ENCODE results near the gene NCKAP5. TPM values are rescaled to one million over a fixed set of nuclear protein-coding genes. Genes with fewer than 3 reads are reported as not detected.

The NCKAP5 gene
- total and polyA plus RNA-seq, 2 donors = 1.9 to 2.0 TPM

DNA sequence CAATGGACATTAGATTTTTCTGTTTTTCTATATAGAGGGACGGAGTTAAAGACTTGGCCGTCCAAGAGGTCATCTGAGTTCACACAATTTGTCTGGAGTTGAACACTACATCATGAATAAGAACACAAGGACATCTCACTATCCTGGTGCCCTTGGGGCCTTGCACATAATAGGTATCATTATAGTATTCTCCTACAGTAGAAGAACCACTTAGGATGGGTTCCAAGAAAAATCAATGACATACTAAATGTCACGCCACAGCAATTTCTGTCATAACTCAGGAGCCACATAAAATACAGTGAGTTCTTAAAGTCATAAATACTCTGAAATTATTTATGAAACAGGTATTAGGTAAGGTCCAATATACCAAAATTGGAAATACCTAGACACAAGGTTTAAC lies 154.4 kb downstream of the NCKAP5 start:
- no peaks in the 10 kb centered on the region for H3K27me3 ChIP-seq (ENCODE audit: control insufficient read depth in 2 of 2, insufficient read depth in 1 of 2, low read length in 1 of 2)
- H3K4me3 ChIP-seq (ENCODE audit: low read length in 2 of 2) = no peak overlapping the region
- H3K9me3 ChIP-seq (ENCODE audit: control insufficient read depth in 2 of 2, insufficient read depth in 1 of 2, low read length in 1 of 2) = no peaks in the 10 kb centered on the region
- no peak for DNase-seq (ENCODE audit: low read depth in 6 of 9, low spot score in 9 of 9)
- H3K27ac ChIP-seq (ENCODE audit: low read depth in 1 of 2, low read length in 1 of 2) = no peak overlapping the region
- no peaks in the 10 kb centered on the region for H3K36me3 ChIP-seq (ENCODE audit: control insufficient read depth in 2 of 2, insufficient read depth in 2 of 2, low read length in 1 of 2)
- H3K4me1 ChIP-seq (ENCODE audit: control insufficient read depth in 2 of 2, insufficient read depth in 2 of 2, low read length in 2 of 2) = no peaks in the 10 kb centered on the region
- WGBS = 96% methylated on average over 3 of the region's 3 CpGs

DNA sequence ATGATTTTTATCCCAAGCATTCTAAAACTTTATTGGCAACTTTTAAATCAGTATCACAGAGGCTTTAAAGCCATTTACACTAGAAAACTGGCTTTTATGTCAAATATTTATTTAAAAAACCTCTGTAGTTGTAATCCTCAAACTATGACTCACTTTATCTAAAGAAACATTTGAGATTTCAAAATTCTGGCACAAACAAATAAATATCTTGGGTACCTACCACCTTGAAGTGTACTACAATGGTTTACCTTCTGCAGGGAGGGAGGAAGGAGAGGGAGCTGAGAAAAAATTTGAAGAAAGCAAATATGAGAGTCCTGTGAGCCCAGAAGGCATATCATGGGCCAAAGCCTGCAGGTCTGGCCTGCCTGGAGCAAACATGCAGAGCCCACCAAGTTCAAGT lies 155.6 kb downstream of the NCKAP5 start:
- Histone ChIP-seq H3K36me3 (ENCODE audit: control insufficient read depth in 2 of 2, insufficient read depth in 2 of 2, low read length in 1 of 2) (no peaks in the 10 kb centered on the region), H3K27me3 (ENCODE audit: control insufficient read depth in 2 of 2, insufficient read depth in 1 of 2, low read length in 1 of 2) (no peaks in the 10 kb centered on the region), H3K4me3 (ENCODE audit: low read length in 2 of 2) (no peak overlapping the region), H3K27ac (ENCODE audit: low read depth in 1 of 2, low read length in 1 of 2) (no peak overlapping the region), H3K9me3 (ENCODE audit: control insufficient read depth in 2 of 2, insufficient read depth in 1 of 2, low read length in 1 of 2) (no peaks in the 10 kb centered on the region), H3K4me1 (ENCODE audit: control insufficient read depth in 2 of 2, insufficient read depth in 2 of 2, low read length in 2 of 2) (no peaks in the 10 kb centered on the region)
- DNase-seq (ENCODE audit: low read depth in 6 of 9, low spot score in 9 of 9) = no peak

DNA sequence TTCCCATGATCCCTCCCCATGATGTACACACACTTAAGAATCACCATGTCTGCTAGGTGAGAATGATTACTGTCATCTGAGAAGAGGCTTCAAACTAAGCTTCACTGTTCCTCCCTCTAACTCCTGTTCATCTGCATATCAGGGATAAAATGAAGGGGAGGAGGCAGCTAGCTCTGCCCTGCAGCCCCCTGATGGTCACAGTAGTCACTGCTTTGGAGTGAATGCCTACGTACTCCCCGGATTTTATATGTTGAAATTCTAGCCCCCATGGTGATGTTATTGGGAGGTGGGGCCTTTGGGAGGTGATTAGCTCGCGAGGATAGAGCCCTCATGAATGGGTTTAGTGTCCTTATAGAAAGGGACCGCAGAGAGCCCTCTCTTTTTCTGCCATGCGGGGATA lies 156.4 kb downstream of the NCKAP5 start:
- Histone ChIP-seq H3K9me3 (ENCODE audit: control insufficient read depth in 2 of 2, insufficient read depth in 1 of 2, low read length in 1 of 2) (no peaks in the 10 kb centered on the region), H3K27ac (ENCODE audit: low read depth in 1 of 2, low read length in 1 of 2) (no peak overlapping the region), H3K27me3 (ENCODE audit: control insufficient read depth in 2 of 2, insufficient read depth in 1 of 2, low read length in 1 of 2) (no peaks in the 10 kb centered on the region), H3K4me1 (ENCODE audit: control insufficient read depth in 2 of 2, insufficient read depth in 2 of 2, low read length in 2 of 2) (no peaks in the 10 kb centered on the region), H3K4me3 (ENCODE audit: low read length in 2 of 2) (no peak overlapping the region), H3K36me3 (ENCODE audit: control insufficient read depth in 2 of 2, insufficient read depth in 2 of 2, low read length in 1 of 2) (no peaks in the 10 kb centered on the region)
- whole genome bisulfite sequencing = 72% methylated on average over 6 of the region's 6 CpGs
- no peak for DNase-seq (ENCODE audit: low read depth in 6 of 9, low spot score in 9 of 9)

DNA sequence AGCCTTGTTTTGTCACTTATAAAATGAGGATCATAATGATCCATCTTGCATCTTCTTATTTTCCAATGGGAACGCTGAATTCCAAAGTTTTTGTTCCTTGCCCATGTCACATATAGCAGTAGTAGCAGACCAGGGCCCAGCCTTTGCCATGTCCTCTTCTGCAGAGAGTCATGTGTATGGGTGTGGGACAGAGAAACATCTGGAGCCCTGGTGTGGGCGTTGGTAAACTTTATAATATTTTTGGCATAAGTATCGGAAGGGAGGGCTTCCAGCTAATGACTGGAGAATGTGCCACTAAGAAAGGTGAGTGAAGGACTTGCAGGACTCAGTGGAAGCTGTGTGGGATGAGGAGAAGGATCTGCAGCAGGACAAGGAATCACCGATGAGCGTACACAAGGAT lies 157.2 kb downstream of the NCKAP5 start:
- DNase-seq (ENCODE audit: low read depth in 6 of 9, low spot score in 9 of 9) = no peak
- no peaks in the 10 kb centered on the region for H3K4me1 ChIP-seq (ENCODE audit: control insufficient read depth in 2 of 2, insufficient read depth in 2 of 2, low read length in 2 of 2)
- WGBS = 96% methylated on average over 5 of the region's 5 CpGs

DNA sequence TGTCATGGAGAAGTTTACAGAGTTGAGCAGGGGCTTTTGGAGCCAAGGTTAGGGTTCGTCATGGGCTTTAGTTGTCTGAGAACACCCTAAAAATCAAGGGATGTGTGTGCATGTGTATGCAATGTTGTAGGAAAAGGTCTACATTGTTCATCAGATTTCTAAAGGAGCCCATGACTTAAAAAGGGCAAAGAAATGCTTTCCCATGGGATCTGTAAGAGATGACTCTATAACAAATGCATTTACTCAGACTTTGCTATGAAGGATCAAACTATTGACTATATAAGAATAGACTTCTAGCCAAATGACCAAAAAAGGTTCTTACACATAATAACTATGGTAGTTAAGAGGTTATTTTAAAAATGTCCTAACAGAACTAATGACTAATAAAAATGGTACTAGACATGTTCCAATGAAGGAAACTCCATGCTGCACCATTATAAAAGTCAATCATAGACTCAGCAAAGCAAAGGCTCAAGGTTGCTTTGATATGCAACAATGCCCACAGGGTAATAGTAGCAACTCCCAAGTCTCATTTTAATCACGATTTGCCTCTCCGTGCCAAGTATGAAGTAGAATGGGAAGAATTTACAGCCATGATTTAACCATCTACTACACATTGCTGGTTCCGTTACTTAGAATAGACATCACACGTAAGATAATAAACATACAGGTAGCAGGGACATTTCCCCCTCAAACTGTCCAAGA lies 158.5 kb downstream of the NCKAP5 start:
- H3K27me3 ChIP-seq (ENCODE audit: control insufficient read depth in 2 of 2, insufficient read depth in 1 of 2, low read length in 1 of 2) = no peaks in the 10 kb centered on the region
- 96% methylated on average over 5 of the region's 5 CpGs for WGBS

More for the DNA sequence above, 157.2 kb downstream of the NCKAP5 start:
- no peaks in the 10 kb centered on the region for H3K36me3 ChIP-seq (ENCODE audit: control insufficient read depth in 2 of 2, insufficient read depth in 2 of 2, low read length in 1 of 2)
- H3K27ac ChIP-seq (ENCODE audit: low read depth in 1 of 2, low read length in 1 of 2) = no peak overlapping the region
- no peaks in the 10 kb centered on the region for H3K9me3 ChIP-seq (ENCODE audit: control insufficient read depth in 2 of 2, insufficient read depth in 1 of 2, low read length in 1 of 2)
- no peak overlapping the region for H3K4me3 ChIP-seq (ENCODE audit: low read length in 2 of 2)
- no peaks in the 10 kb centered on the region for H3K27me3 ChIP-seq (ENCODE audit: control insufficient read depth in 2 of 2, insufficient read depth in 1 of 2, low read length in 1 of 2)

DNA sequence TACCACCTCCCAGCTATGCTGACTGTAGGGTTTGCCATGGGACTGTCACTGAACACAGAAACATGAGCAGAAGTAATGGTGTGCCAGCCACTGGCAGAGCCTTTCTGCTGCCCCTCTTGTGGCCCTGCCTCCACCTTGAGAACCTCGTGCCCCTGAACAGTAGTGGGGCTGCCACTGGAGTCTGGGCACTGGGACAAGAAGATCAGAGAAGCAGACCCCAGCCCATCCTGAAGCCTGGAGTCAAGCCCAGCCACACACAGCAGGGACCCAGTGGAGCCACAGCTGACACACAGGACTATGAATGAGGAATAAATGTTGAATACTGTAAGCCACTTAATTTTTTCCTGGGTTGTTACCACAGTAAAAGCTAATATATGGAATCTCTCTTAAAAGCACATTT lies 159.6 kb downstream of the NCKAP5 start:
- no peak overlapping the region for H3K4me3 ChIP-seq (ENCODE audit: low read length in 2 of 2)
- DNase-seq (ENCODE audit: low read depth in 6 of 9, low spot score in 9 of 9) = no peak
- no peaks in the 10 kb centered on the region for H3K36me3 ChIP-seq (ENCODE audit: control insufficient read depth in 2 of 2, insufficient read depth in 2 of 2, low read length in 1 of 2)
- H3K4me1 ChIP-seq (ENCODE audit: control insufficient read depth in 2 of 2, insufficient read depth in 2 of 2, low read length in 2 of 2) = no peaks in the 10 kb centered on the region
- no peak overlapping the region for H3K27ac ChIP-seq (ENCODE audit: low read depth in 1 of 2, low read length in 1 of 2)
- no peaks in the 10 kb centered on the region for H3K27me3 ChIP-seq (ENCODE audit: control insufficient read depth in 2 of 2, insufficient read depth in 1 of 2, low read length in 1 of 2)
- 72% methylated on average over 1 of the region's 1 CpG for WGBS
- H3K9me3 ChIP-seq (ENCODE audit: control insufficient read depth in 2 of 2, insufficient read depth in 1 of 2, low read length in 1 of 2) = no peaks in the 10 kb centered on the region

More for the DNA sequence above, 158.5 kb downstream of the NCKAP5 start:
- H3K36me3 ChIP-seq (ENCODE audit: control insufficient read depth in 2 of 2, insufficient read depth in 2 of 2, low read length in 1 of 2) = no peaks in the 10 kb centered on the region
- H3K9me3 ChIP-seq (ENCODE audit: control insufficient read depth in 2 of 2, insufficient read depth in 1 of 2, low read length in 1 of 2) = no peaks in the 10 kb centered on the region
- DNase-seq (ENCODE audit: low read depth in 6 of 9, low spot score in 9 of 9) = no peak
- no peak overlapping the region for H3K4me3 ChIP-seq (ENCODE audit: low read length in 2 of 2)
- no peaks in the 10 kb centered on the region for H3K4me1 ChIP-seq (ENCODE audit: control insufficient read depth in 2 of 2, insufficient read depth in 2 of 2, low read length in 2 of 2)
- H3K27ac ChIP-seq (ENCODE audit: low read depth in 1 of 2, low read length in 1 of 2) = no peak overlapping the region

DNA sequence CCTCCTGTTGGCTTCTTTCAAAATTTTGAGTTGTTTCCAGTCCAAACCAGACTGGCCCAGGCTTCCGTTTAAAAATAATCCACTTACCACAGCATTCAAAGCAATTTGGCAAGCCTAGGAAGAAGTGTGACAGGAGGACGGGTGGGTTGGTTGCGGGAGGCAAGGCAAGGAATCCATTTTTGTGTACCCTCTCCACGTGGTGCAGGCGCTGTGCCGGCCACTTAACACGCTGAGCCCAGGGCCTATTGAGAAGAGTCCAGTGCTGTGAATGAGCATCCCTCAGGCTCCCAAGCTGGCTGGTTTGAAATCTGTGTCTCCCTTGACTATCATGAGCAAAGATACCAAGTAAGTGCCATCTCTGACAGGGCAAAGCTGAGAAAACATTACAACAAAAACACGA lies 160.9 kb downstream of the NCKAP5 start:
- Histone ChIP-seq H3K9me3 (ENCODE audit: control insufficient read depth in 2 of 2, insufficient read depth in 1 of 2, low read length in 1 of 2) (no peaks in the 10 kb centered on the region), H3K4me3 (ENCODE audit: low read length in 2 of 2) (no peak overlapping the region), H3K4me1 (ENCODE audit: control insufficient read depth in 2 of 2, insufficient read depth in 2 of 2, low read length in 2 of 2) (no peaks in the 10 kb centered on the region), H3K27ac (ENCODE audit: low read depth in 1 of 2, low read length in 1 of 2) (no peak overlapping the region), H3K27me3 (ENCODE audit: control insufficient read depth in 2 of 2, insufficient read depth in 1 of 2, low read length in 1 of 2) (no peaks in the 10 kb centered on the region), H3K36me3 (ENCODE audit: control insufficient read depth in 2 of 2, insufficient read depth in 2 of 2, low read length in 1 of 2) (no peaks in the 10 kb centered on the region)
- 94% methylated on average over 8 of the region's 8 CpGs for WGBS
- no peak for DNase-seq (ENCODE audit: low read depth in 6 of 9, low spot score in 9 of 9)

DNA sequence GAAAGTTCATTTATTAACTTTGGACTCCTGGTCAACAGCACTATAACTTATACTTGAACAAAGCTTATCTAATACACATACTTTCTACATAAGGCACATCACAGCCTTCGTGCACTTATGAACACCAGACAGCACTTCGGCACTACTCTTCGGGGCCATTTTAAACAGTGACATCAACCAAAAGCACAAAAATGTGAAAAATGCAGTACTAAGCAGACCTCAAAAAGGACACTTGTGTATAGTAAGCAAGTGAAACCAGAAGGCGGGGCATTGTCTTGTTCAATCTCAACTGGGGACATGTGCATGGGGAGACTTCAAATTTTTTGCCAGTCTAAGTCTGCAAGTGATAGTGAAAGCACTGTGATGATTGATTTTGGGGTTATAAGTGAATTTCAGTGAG lies 163.0 kb downstream of the NCKAP5 start:
- H3K27me3 ChIP-seq (ENCODE audit: control insufficient read depth in 2 of 2, insufficient read depth in 1 of 2, low read length in 1 of 2) = no peaks in the 10 kb centered on the region
- H3K4me3 ChIP-seq (ENCODE audit: low read length in 2 of 2) = no peak overlapping the region
- no peaks in the 10 kb centered on the region for H3K4me1 ChIP-seq (ENCODE audit: control insufficient read depth in 2 of 2, insufficient read depth in 2 of 2, low read length in 2 of 2)
- H3K36me3 ChIP-seq (ENCODE audit: control insufficient read depth in 2 of 2, insufficient read depth in 2 of 2, low read length in 1 of 2) = no peaks in the 10 kb centered on the region
- DNase-seq (ENCODE audit: low read depth in 6 of 9, low spot score in 9 of 9) = no peak
- WGBS = 94% methylated on average over 4 of the region's 4 CpGs
- H3K9me3 ChIP-seq (ENCODE audit: control insufficient read depth in 2 of 2, insufficient read depth in 1 of 2, low read length in 1 of 2) = no peaks in the 10 kb centered on the region
- H3K27ac ChIP-seq (ENCODE audit: low read depth in 1 of 2, low read length in 1 of 2) = no peak overlapping the region

DNA sequence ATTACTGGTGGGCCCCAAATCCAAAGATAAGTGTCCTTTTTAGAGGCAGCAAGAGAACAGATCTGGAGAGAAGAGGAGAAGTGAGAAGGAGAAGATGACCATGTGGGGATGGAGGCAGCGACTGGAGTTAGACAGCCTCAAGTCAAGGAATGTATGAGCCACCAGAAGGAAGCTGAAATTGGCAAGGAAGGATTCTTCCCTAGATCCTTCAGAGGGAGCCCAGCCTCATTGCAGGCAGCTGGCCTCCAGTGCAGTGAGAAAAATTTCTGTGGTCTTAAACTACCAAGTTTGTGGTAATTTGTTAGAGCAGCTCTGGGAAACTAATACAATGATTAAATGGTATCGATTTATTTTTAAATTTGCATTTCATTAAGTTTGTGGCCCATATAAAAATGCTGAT lies 167.9 kb downstream of the NCKAP5 start:
- WGBS = 94% methylated on average over 2 of the region's 2 CpGs
- DNase-seq (ENCODE audit: low read depth in 6 of 9, low spot score in 9 of 9) = no peak
- no peaks in the 10 kb centered on the region for H3K9me3 ChIP-seq (ENCODE audit: control insufficient read depth in 2 of 2, insufficient read depth in 1 of 2, low read length in 1 of 2)
- H3K4me3 ChIP-seq (ENCODE audit: low read length in 2 of 2) = no peak overlapping the region
- no peaks in the 10 kb centered on the region for H3K27me3 ChIP-seq (ENCODE audit: control insufficient read depth in 2 of 2, insufficient read depth in 1 of 2, low read length in 1 of 2)
- no peaks in the 10 kb centered on the region for H3K4me1 ChIP-seq (ENCODE audit: control insufficient read depth in 2 of 2, insufficient read depth in 2 of 2, low read length in 2 of 2)
- no peak overlapping the region for H3K27ac ChIP-seq (ENCODE audit: low read depth in 1 of 2, low read length in 1 of 2)
- no peaks in the 10 kb centered on the region for H3K36me3 ChIP-seq (ENCODE audit: control insufficient read depth in 2 of 2, insufficient read depth in 2 of 2, low read length in 1 of 2)

Data from thymus (tissue), 11 donors.